GM23248 (cell line): ENCODE results near the gene JADE2.

ENCODE experiments used
- EZH2 ChIP-seq: fragments of 200-600 bp; sonication (generic); IDR thresholded peaks from 2 replicates; pipeline ENCODE4 v1.6.1; 2018; ENCODE audit warnings: antibody characterized with exemption, mild to moderate bottlenecking; ENCODE audit not compliant: insufficient read depth, poor library complexity, severe bottlenecking
- EZH2phosphoT487 ChIP-seq: fragments of 200-600 bp; sonication (generic); IDR thresholded peaks from 2 replicates; pipeline ENCODE4 v1.6.1; 2018; ENCODE audit warnings: antibody characterized with exemption, moderate library complexity, mild to moderate bottlenecking, low read depth; ENCODE audit not compliant: insufficient read depth

- TF ChIP-seq EZH2 (no peak), EZH2phosphoT487 (no peak)
Observed at GRCh38 chr5:134540747-134541733, 15.6 kb downstream of the JADE2 start.
